Suprapubic skin (tissue), 4 donors: ENCODE results near the gene CCDC85C. TPM values are rescaled to one million over a fixed set of nuclear protein-coding genes. Genes with fewer than 3 reads are reported as not detected.

Source experiments
- DNase-seq, 2 donors: peaks; one replicate each; pipeline ENCODE4 v3.0.0-alpha.2; 2019; ENCODE audit warnings: low spot score in 2 of 2
- H3K27ac ChIP-seq: fragments of 200-600 bp; sonication (generic); one replicate; pipeline ENCODE4 v1.5.1; 2019
- H3K27me3 ChIP-seq: fragments of 200-600 bp; sonication (generic); one replicate; pipeline ENCODE4 v1.5.1; 2019
- H3K36me3 ChIP-seq: fragments of 200-600 bp; sonication (generic); one replicate; pipeline ENCODE4 v1.5.1; 2019
- H3K4me1 ChIP-seq: fragments of 200-600 bp; sonication (generic); one replicate; pipeline ENCODE4 v1.5.1; 2019
- H3K4me3 ChIP-seq: fragments of 200-600 bp; sonication (generic); one replicate; pipeline ENCODE4 v1.5.1; 2019; ENCODE audit warnings: mild to moderate bottlenecking
- H3K9me3 ChIP-seq: fragments of 200-600 bp; sonication (generic); one replicate; pipeline ENCODE4 v1.5.1; 2019
- CTCF ChIP-seq, 2 donors: fragments of 200-600 bp in 1 of 2; fragments of 450-650 bp in 1 of 2; sonication (generic) in 1 of 2; IDR thresholded peaks; one replicate each; pipeline ENCODE4 v1.5.1; 2016 to 2019; ENCODE audit warnings: antibody characterized with exemption in 2 of 2, mild to moderate bottlenecking in 1 of 2, moderate library complexity in 1 of 2
- EP300 ChIP-seq: sonication (generic); formaldehyde crosslinking; IDR thresholded peaks from one replicate; pipeline ENCODE4 v1.6.1; 2017; ENCODE audit warnings: antibody characterized with exemption
- POLR2A ChIP-seq, 2 donors: fragments of 450-650 bp; IDR thresholded peaks; one replicate each; pipeline ENCODE4 v1.6.1; 2017; ENCODE audit warnings: antibody characterized with exemption in 2 of 2, mild to moderate bottlenecking in 2 of 2, moderate library complexity in 2 of 2
- POLR2AphosphoS5 ChIP-seq, 3 donors: sonication (generic); formaldehyde crosslinking; IDR thresholded peaks; one replicate each; pipeline ENCODE4 v1.6.1; 2017; ENCODE audit warnings: antibody characterized with exemption in 3 of 3
- WGBS: methylation state at CpG from one replicate; pipeline ENCODE4 v1.1.5; 2018; 5-methylcytosine and 5-hydroxymethylcytosine counted together
- total RNA-seq, 4 donors: library from RNA; depleted of rRNA; stranded (reverse); fragments of >200 nt; gene quantifications; one replicate each; pipeline ENCODE4 v1.1.0, GENCODE V29; 2016

The CCDC85C gene
- total RNA-seq, 4 donors from 2014 or later: 18.8 to 53.2 (median 48.0) TPM

DNA sequence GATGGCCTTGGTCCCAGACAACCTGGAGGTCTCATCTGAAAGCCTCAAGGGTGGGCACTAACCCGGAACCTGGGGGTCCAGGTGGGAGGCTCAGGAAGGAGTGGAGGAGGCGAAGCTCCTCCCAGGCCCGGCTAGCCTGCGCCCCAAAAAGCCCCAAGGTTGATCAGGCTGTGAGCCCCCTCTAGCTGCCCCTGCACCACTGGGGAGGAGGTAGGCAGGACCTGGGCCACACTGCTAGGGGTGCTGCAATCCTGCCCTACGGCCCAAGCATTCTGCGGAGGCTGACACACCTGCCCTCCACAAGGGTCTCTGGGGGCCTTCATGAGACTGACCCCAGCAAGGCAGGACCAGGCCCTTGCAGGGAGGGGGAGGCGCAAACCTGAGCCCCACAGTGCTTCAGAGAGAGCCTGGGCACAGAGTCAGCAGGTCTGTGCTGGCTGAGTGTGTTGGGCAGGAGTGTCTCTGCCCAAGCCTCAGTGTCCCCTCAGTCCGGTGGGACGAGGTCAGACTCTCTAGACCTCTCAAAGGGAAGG lies 51.9 kb downstream of the CCDC85C start:
- no peak overlapping the region for H3K27ac ChIP-seq
- 83% methylated on average over 1 of the region's 9 CpGs for WGBS
- H3K4me3 ChIP-seq: no peak overlapping the region
- no peaks in the 10 kb centered on the region for H3K9me3 ChIP-seq
- DNase-seq: no peak
- H3K4me1 ChIP-seq: peaks cover 21% of the 10 kb centered on the region
- H3K27me3 ChIP-seq: no peaks in the 10 kb centered on the region
- TF ChIP-seq EP300 (no peak), POLR2AphosphoS5 (IDR thresholded peaks at IDR 0.05) (no peak), CTCF (IDR thresholded peaks at IDR 0.05) (no peak), POLR2A (IDR thresholded peaks at IDR 0.05) (no peak)
- no peaks in the 10 kb centered on the region for H3K36me3 ChIP-seq

DNA sequence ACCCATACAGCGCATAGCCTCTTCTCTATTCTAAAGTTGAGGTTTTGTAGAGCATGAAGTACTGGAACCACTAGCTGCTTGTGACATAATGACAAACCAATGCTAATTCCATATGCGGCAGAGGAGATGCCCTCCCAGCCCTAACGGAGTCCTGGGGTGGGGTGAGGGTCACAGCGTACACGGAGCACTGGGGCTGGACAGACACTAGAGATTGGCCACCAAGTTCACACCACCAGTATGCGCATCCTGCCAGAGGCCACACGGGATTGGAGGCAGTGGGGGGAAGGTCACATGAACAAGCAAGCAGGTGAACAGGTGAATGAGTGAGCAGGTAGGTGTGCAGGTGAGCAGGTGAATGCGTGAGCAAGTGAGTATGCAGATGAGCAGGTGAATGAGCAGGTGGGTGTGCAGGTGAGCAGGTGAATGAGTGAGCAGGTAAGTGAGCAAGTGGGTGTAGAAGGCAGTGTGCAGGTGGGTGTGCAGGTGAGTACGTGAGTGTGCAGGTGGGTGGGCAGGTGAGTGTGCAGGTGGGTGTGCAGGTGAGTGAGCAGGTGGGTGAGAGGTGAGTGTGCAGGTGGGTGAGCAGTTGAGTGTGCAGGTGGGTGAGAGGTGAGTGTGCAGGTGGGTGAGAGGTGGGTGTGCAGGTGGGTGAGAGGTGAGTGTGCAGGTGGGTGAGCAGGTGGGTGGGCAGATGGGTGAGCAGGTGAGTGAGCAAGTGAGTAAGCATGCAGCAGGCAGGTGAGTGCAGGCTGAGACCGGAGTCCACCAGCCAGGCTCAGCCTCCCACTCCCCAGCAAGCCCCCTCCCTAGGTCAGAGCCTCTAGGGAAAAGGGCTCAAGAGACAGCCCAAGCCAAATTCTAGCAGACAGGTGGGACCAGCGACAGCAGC lies 52.7 kb downstream of the CCDC85C start:
- no peak for DNase-seq
- H3K4me1 ChIP-seq: peaks cover 24% of the 10 kb centered on the region
- no peak for TF ChIP-seq POLR2AphosphoS5 (IDR thresholded peaks at IDR 0.05)
- no peak for TF ChIP-seq CTCF (IDR thresholded peaks at IDR 0.05)
- TF ChIP-seq POLR2A (IDR thresholded peaks at IDR 0.05): no peak
- no peak for TF ChIP-seq EP300
- H3K36me3 ChIP-seq: no peaks in the 10 kb centered on the region
- H3K9me3 ChIP-seq: no peaks in the 10 kb centered on the region
- no peaks in the 10 kb centered on the region for H3K27me3 ChIP-seq
- 83% methylated on average over 11 of the region's 11 CpGs for WGBS
- H3K27ac ChIP-seq: no peak overlapping the region
- no peak overlapping the region for H3K4me3 ChIP-seq

DNA sequence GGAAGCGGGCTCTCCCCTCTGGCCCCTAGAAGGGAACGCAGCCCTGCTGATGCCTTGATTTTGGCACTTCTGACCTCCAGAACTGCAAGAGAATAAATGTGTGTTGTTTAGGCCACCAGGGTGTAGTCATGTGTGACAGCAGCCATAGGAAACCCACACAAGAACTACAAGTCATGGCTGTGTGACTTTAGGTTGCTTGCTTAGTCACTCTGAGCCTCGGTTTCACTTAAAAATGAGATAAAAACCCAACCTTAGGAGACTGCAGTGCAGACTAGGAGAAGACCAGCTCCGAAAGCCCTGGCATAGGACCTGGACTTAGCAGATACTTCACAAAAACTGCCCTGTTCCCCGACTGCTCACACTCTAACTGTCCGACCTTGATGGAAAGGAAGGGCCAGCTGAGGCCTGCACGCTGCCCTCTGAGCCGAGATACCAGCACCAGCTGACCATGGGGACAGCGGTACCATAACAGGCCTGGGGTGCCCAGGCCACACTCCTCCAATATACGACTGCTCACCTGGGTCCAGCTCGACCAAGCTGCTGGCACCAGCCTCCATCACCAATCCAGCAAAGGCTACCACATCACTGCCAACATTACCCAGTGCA lies 53.5 kb downstream of the CCDC85C start:
- no peak overlapping the region for H3K4me3 ChIP-seq
- DNase-seq: no peak
- H3K36me3 ChIP-seq: no peaks in the 10 kb centered on the region
- TF ChIP-seq POLR2AphosphoS5 (IDR thresholded peaks at IDR 0.05) (no peak), POLR2A (IDR thresholded peaks at IDR 0.05) (no peak)
- H3K27me3 ChIP-seq: peaks cover 4% of the 10 kb centered on the region
- H3K9me3 ChIP-seq: no peaks in the 10 kb centered on the region
- H3K27ac ChIP-seq: no peak overlapping the region
- peaks cover 24% of the 10 kb centered on the region for H3K4me1 ChIP-seq
- WGBS: 96% methylated on average over 8 of the region's 11 CpGs

- H3K27ac ChIP-seq: no peak overlapping the region
- H3K27me3 ChIP-seq: peaks cover 4% of the 10 kb centered on the region
- DNase-seq: no peak
- H3K36me3 ChIP-seq: no peaks in the 10 kb centered on the region
- no peaks in the 10 kb centered on the region for H3K9me3 ChIP-seq
- H3K4me3 ChIP-seq: no peak overlapping the region
- 79% methylated on average over 10 of the region's 10 CpGs for WGBS
- TF ChIP-seq EP300 (no peak), POLR2AphosphoS5 (IDR thresholded peaks at IDR 0.05) (no peak), POLR2A (IDR thresholded peaks at IDR 0.05) (no peak), CTCF (IDR thresholded peaks at IDR 0.05) (no peak)
- peaks cover 19% of the 10 kb centered on the region for H3K4me1 ChIP-seq
These were observed 54.3 kb downstream of the CCDC85C start for GRCh38 chr14:99549684-99550083.

GRCh38 chr14:99548871-99549515 lies 55.0 kb downstream of the CCDC85C start:
- Histone ChIP-seq H3K27ac (no peak overlapping the region), H3K27me3 (peaks cover 4% of the 10 kb centered on the region), H3K4me3 (no peak overlapping the region), H3K36me3 (no peaks in the 10 kb centered on the region), H3K9me3 (no peaks in the 10 kb centered on the region), H3K4me1 (peaks cover 12% of the 10 kb centered on the region)
- no peak for DNase-seq
- WGBS: 75% methylated on average over 10 of the region's 10 CpGs
- TF ChIP-seq POLR2A (IDR thresholded peaks at IDR 0.05): no peak
- no peak for TF ChIP-seq EP300
- no peak for TF ChIP-seq CTCF (IDR thresholded peaks at IDR 0.05)
- TF ChIP-seq POLR2AphosphoS5 (IDR thresholded peaks at IDR 0.05): no peak
